K562 (cell line): ENCODE measurements around the gene ZFP36. TPM values are rescaled to one million over a fixed set of nuclear protein-coding genes. Genes with fewer than 3 reads are reported as not detected.

Experiments used
- ARID3B ChIP-seq: fragments of 250-450 bp; sonication (Bioruptor Pico); IDR thresholded peaks from 2 replicates; pipeline ENCODE4 v1.4.0; 2020; ENCODE audit warnings: borderline replicate concordance
- ATF1 ChIP-seq, 2 experiments: fragments of 450-650 bp in 1 of 2; IDR thresholded peaks; 2 replicates each; pipeline ENCODE4 v1.6.1; 2016; ENCODE audit warnings: missing compliant biosample characterization in 1 of 2, missing genetic modification characterization in 1 of 2
- NR2F6 ChIP-seq: fragments of 450-650 bp; formaldehyde crosslinking; IDR thresholded peaks from 2 replicates; pipeline ENCODE4 v1.4.0; 2020; ENCODE audit warnings: mild to moderate bottlenecking
- PATZ1 ChIP-seq: fragments of 250-450 bp; sonication (Bioruptor Pico); IDR thresholded peaks from 2 replicates; pipeline ENCODE4 v1.5.0; 2020; ENCODE audit warnings: mild to moderate bottlenecking, borderline replicate concordance
- REST ChIP-seq, 2 experiments: fragments of 450-650 bp; formaldehyde crosslinking in 1 of 2; IDR thresholded peaks; 2 replicates each; pipeline versions ENCODE4 v1.4.0 to v1.6.1; 2014 to 2020; ENCODE audit warnings: mild to moderate bottlenecking in 2 of 2, borderline replicate concordance in 1 of 2, low read depth in 1 of 2
- RHOXF2B ChIP-seq: fragments of 250-450 bp; sonication (Bioruptor Pico); conservative IDR thresholded peaks from 2 replicates; pipeline ENCODE4 v1.5.1; 2021
- SNIP1 ChIP-seq: fragments of 450-650 bp; IDR thresholded peaks from 2 replicates; pipeline ENCODE4 v1.7.1; 2017; ENCODE audit warnings: low read depth, mild to moderate bottlenecking
- SRSF3 ChIP-seq: fragments of 200-400 bp; formaldehyde crosslinking; IDR thresholded peaks from 2 replicates; pipeline ENCODE4 v1.6.1; 2016; ENCODE audit warnings: mild to moderate bottlenecking, low read length, moderate library complexity; ENCODE audit not compliant: insufficient read depth
- TAF1 ChIP-seq: IDR thresholded peaks from 2 replicates; pipeline ENCODE4 v1.6.1; 2011; ENCODE audit warnings: mild to moderate bottlenecking, low read length, moderate library complexity; ENCODE audit not compliant: insufficient read depth, control insufficient read depth, severe bottlenecking; ENCODE audit errors: extremely low read depth
- ZNF121 ChIP-seq: sonication (generic); formaldehyde crosslinking; conservative IDR thresholded peaks from 2 replicates; pipeline ENCODE4 v1.8.0; 2022; ENCODE audit warnings: missing genetic modification reagents
- ZNF232 ChIP-seq: sonication (generic); formaldehyde crosslinking; IDR thresholded peaks from 2 replicates; pipeline ENCODE4 v1.8.0; 2022; ENCODE audit warnings: mild to moderate bottlenecking, missing genetic modification reagents
- ZNF282 ChIP-seq: sonication (generic); formaldehyde crosslinking; IDR thresholded peaks from 2 replicates; pipeline ENCODE4 v1.8.1; 2023; ENCODE audit warnings: missing genetic modification reagents
- ZNF695 ChIP-seq: fragments of 450-650 bp; formaldehyde crosslinking; IDR thresholded peaks from 2 replicates; pipeline ENCODE4 v1.4.0; 2020; ENCODE audit warnings: mild to moderate bottlenecking, moderate library complexity
- ZNF830 ChIP-seq: fragments of 250-450 bp; sonication (Bioruptor Pico); IDR thresholded peaks from 2 replicates; pipeline ENCODE4 v1.5.0; 2021; ENCODE audit warnings: mild to moderate bottlenecking
- polyA plus RNA-seq, 8 experiments: library from polyadenylated mRNA; depleted of rRNA in 4 of 8; stranded (reverse) in 5 of 8; unstranded in 3 of 8; fragments of >200 nt; fragmentation: Nextera tagmentation in 2 of 8; fragmentation: Illumina TruSeq in 1 of 8; extraction: Ambion mirVana in 2 of 8; extraction: Trizol in 1 of 8; gene quantifications; 2 replicates each; pipeline versions ENCODE4 v1.2.1 to v1.2.3, GENCODE V29; 2011 to 2014; ENCODE audit warnings: inconsistent platforms in 1 of 8, missing spikeins in 1 of 8
- total RNA-seq, 7 experiments: library from RNA; depleted of rRNA in 6 of 7; stranded (reverse); fragments of >200 nt in 6 of 7; fragmentation: Illumina TruSeq in 2 of 7; extraction: Trizol in 2 of 7; gene quantifications; 2 replicates each; pipeline versions ENCODE4 v1.2.1 to v1.2.3, GENCODE V29; 2011 to 2021; ENCODE audit warnings: low replicate concordance in 1 of 7

ZFP36 gene
- total and polyA plus RNA-seq, 9 of the 15 experiments (the other 6 are each of a cell fraction or from before 2014, with no cell fraction given), result 1.0 to 20.1 (median 3.5) TPM

- TF ChIP-seq REST (IDR thresholded peaks at IDR 0.05; ENCODE audit: borderline replicate concordance) (no peak), REST (CRISPR knock-in tag; IDR thresholded peaks at IDR 0.05; ENCODE audit: low read depth) (peak; percentile 72; the same call in 1 of the 2 replicates), ARID3B (CRISPR knock-in tag) (no peak), RHOXF2B (no peak), TAF1 (peak; percentile 26), NR2F6 (CRISPR knock-in tag) (no peak), ZNF232 (CRISPR knock-in tag) (no peak), SNIP1 (peak; percentile 50), ZNF695 (CRISPR knock-in tag) (no peak), ZNF830 (CRISPR knock-in tag) (no peak), PATZ1 (CRISPR knock-in tag) (no peak), ZNF282 (CRISPR knock-in tag) (no peak), SRSF3 (0 out of 2 replicates have a peak, but pooled peaks have one; percentile 66), ATF1 (CRISPR knock-in tag; IDR thresholded peaks at IDR 0.05) (no peak), ATF1 (tag; IDR thresholded peaks at IDR 0.05) (no peak; the same call in 1 of the 2 replicates), ZNF121 (CRISPR knock-in tag) (no peak)
These were observed 3.6 kb downstream of the ZFP36 start (continued) for GRCh38 chr19:39410017-39410830.
